H9 (cell line): ENCODE measurements around the gene C5orf58. TPM values are rescaled to one million over a fixed set of nuclear protein-coding genes. Genes with fewer than 3 reads are reported as not detected.

ENCODE experiments used
- DNase-seq: peaks from one replicate; pipeline ENCODE4 v3.0.0-alpha.2; 2017
- H2AFZ ChIP-seq: one replicate; pipeline ENCODE4 v1.6.1; 2013; ENCODE audit warnings: mild to moderate bottlenecking, low read length, control low read depth, moderate library complexity
- H2AK5ac ChIP-seq: 2 replicates; pipeline ENCODE4 v1.6.1; 2013; ENCODE audit warnings: low read length, control low read depth, mixed read lengths; ENCODE audit not compliant: insufficient read length
- H2BK120ac ChIP-seq: one replicate; pipeline ENCODE4 v1.6.1; 2013; ENCODE audit warnings: low read depth, mild to moderate bottlenecking, low read length, control low read depth, inconsistent platforms; ENCODE audit not compliant: poor library complexity, severe bottlenecking
- H2BK12ac ChIP-seq: 2 replicates; pipeline ENCODE4 v1.6.1; 2013; ENCODE audit warnings: low read length, control low read depth, mixed read lengths, low read depth; ENCODE audit not compliant: insufficient read length
- H2BK15ac ChIP-seq: 2 replicates; pipeline ENCODE4 v1.6.1; 2013; ENCODE audit warnings: low read depth, low read length, control low read depth
- H2BK20ac ChIP-seq: one replicate; pipeline ENCODE4 v1.6.1; 2013; ENCODE audit warnings: low read depth, mild to moderate bottlenecking, low read length, control low read depth, inconsistent platforms; ENCODE audit not compliant: poor library complexity, severe bottlenecking
- H2BK5ac ChIP-seq: 2 replicates; pipeline ENCODE4 v1.6.1; 2013; ENCODE audit warnings: low read length, control low read depth, mixed read lengths; ENCODE audit not compliant: insufficient read length
- H3K14ac ChIP-seq: 2 replicates; pipeline ENCODE4 v1.6.1; 2013; ENCODE audit warnings: low read length, control low read depth; ENCODE audit not compliant: insufficient read depth
- H3K18ac ChIP-seq: 2 replicates; pipeline ENCODE4 v1.6.1; 2013; ENCODE audit warnings: low read depth, mild to moderate bottlenecking, mixed read lengths, low read length, control low read depth; ENCODE audit not compliant: insufficient read length
- H3K23ac ChIP-seq: 2 replicates; pipeline ENCODE4 v1.6.1; 2013; ENCODE audit warnings: low read length, control low read depth, mixed read lengths, low read depth; ENCODE audit not compliant: insufficient read length
- H3K23me2 ChIP-seq: 2 replicates; pipeline ENCODE4 v1.6.1; 2013; ENCODE audit warnings: low read depth, mild to moderate bottlenecking, mixed read lengths, low read length, control low read depth; ENCODE audit not compliant: insufficient read length, poor library complexity, severe bottlenecking
- H3K27ac ChIP-seq: 2 replicates; pipeline ENCODE4 v1.5.1; 2013; ENCODE audit warnings: low read length, control low read depth, mixed read lengths, low read depth; ENCODE audit not compliant: insufficient read length
- H3K27me3 ChIP-seq: 2 replicates; pipeline ENCODE4 v1.6.1; 2013; ENCODE audit warnings: low read length, control low read depth, inconsistent platforms; ENCODE audit not compliant: insufficient read depth
- H3K4ac ChIP-seq: 2 replicates; pipeline ENCODE4 v1.6.1; 2013; ENCODE audit warnings: low read depth, mild to moderate bottlenecking, control low read depth, inconsistent platforms, low read length, moderate library complexity
- H3K4me1 ChIP-seq: 2 replicates; pipeline ENCODE4 v1.6.1; 2013; ENCODE audit warnings: low read length, control low read depth, inconsistent platforms; ENCODE audit not compliant: insufficient read depth
- H3K4me2 ChIP-seq: 2 replicates; pipeline ENCODE4 v1.6.1; 2013; ENCODE audit warnings: low read length, control low read depth, mixed read lengths; ENCODE audit not compliant: insufficient read length, insufficient read depth
- H3K56ac ChIP-seq: 2 replicates; pipeline ENCODE4 v1.6.1; 2013; ENCODE audit warnings: low read depth, mild to moderate bottlenecking, mixed read lengths, low read length, control low read depth; ENCODE audit not compliant: insufficient read length
- H3K79me1 ChIP-seq: 2 replicates; pipeline ENCODE4 v1.6.1; 2013; ENCODE audit warnings: low read depth, mild to moderate bottlenecking, moderate library complexity, low read length, control low read depth, inconsistent platforms; ENCODE audit not compliant: insufficient read depth, poor library complexity, severe bottlenecking
- H3K79me2 ChIP-seq: 2 replicates; pipeline ENCODE4 v1.6.1; 2013; ENCODE audit warnings: low read length, control low read depth, inconsistent platforms; ENCODE audit not compliant: insufficient read depth
- H3K9ac ChIP-seq: 2 replicates; pipeline ENCODE4 v1.6.1; 2013; ENCODE audit warnings: low read length, control low read depth, mixed read lengths; ENCODE audit not compliant: insufficient read length; ENCODE audit errors: extremely low read depth
- H3K9me3 ChIP-seq: one replicate; pipeline ENCODE4 v1.6.1; 2013; ENCODE audit warnings: low read depth, low read length, inconsistent platforms; ENCODE audit not compliant: control insufficient read depth
- H3T11ph ChIP-seq: one replicate; pipeline ENCODE4 v1.6.1; 2013; ENCODE audit warnings: mild to moderate bottlenecking, low read length, control low read depth, inconsistent platforms
- H4K20me1 ChIP-seq: one replicate; pipeline ENCODE4 v1.6.1; 2013; ENCODE audit not compliant: control insufficient read depth, insufficient read length, insufficient read depth
- H4K5ac ChIP-seq: 2 replicates; pipeline ENCODE4 v1.6.1; 2013; ENCODE audit warnings: low read depth, mild to moderate bottlenecking, mixed read lengths, low read length, control low read depth; ENCODE audit not compliant: insufficient read length
- H4K8ac ChIP-seq: replicated peaks from 2 replicates; pipeline ENCODE4 v1.6.1; 2013; ENCODE audit warnings: low read length, control low read depth, mixed read lengths, low read depth; ENCODE audit not compliant: insufficient read length
- H4K91ac ChIP-seq: 2 replicates; pipeline ENCODE4 v1.6.1; 2013; ENCODE audit warnings: low read depth, mild to moderate bottlenecking, moderate library complexity, mixed read lengths, low read length, control low read depth; ENCODE audit not compliant: insufficient read length
- H3K27ac Mint-ChIP-seq, 3 experiments: 2 replicates in 2 of 3; 3 replicates in 1 of 3; pipeline ENCODE4 v1.8.0; 2020 to 2021; ENCODE audit warnings: mixed read lengths in 3 of 3, mild to moderate bottlenecking in 1 of 3, moderate library complexity in 1 of 3
- H3K27me3 Mint-ChIP-seq: 2 replicates; pipeline ENCODE4 v1.8.0; 2021; ENCODE audit warnings: low read depth, mild to moderate bottlenecking, moderate library complexity, mixed read lengths
- H3K36me3 Mint-ChIP-seq, 3 experiments: 2 replicates in 2 of 3; 3 replicates in 1 of 3; pipeline ENCODE4 v1.8.0; 2020 to 2021; ENCODE audit warnings: low read depth in 3 of 3, mixed read lengths in 3 of 3; ENCODE audit not compliant: insufficient read depth in 1 of 3
- H3K4me1 Mint-ChIP-seq, 2 experiments: 2 replicates each; pipeline ENCODE4 v1.8.0; 2020; ENCODE audit warnings: mixed read lengths in 2 of 2
- H3K4me3 Mint-ChIP-seq, 2 experiments: 2 replicates in 1 of 2; 3 replicates in 1 of 2; pipeline ENCODE4 v1.8.0; 2020 to 2021; ENCODE audit warnings: mild to moderate bottlenecking in 2 of 2, mixed read lengths in 2 of 2, moderate library complexity in 1 of 2
- H3K9me3 Mint-ChIP-seq, 2 experiments: 2 replicates in 1 of 2; 3 replicates in 1 of 2; pipeline ENCODE4 v1.8.0; 2020; ENCODE audit warnings: mild to moderate bottlenecking in 2 of 2, mixed read lengths in 2 of 2, moderate library complexity in 1 of 2
- WGBS: extraction: QIAGEN DNeasy Blood & Tissue Kit; methylation state at CpG from one replicate; pipeline ENCODE4 v1.1.7; 2013; ENCODE audit warnings: missing lambda C conversion rate, low lambda C conversion rate, mixed read lengths; ENCODE audit not compliant: insufficient read length; ENCODE audit errors: extremely low coverage; 5-methylcytosine and 5-hydroxymethylcytosine counted together
- total RNA-seq: library from RNA; stranded (reverse); gene quantifications from 2 replicates; pipeline ENCODE4 v1.2.1, GENCODE V29; 2021
- TF ChIP-seq, protein P1 (sequence below): fragments of 200-600 bp; sonication (generic); conservative IDR thresholded peaks from 3 replicates; pipeline ENCODE4 v1.8.0; 2021; ENCODE audit warnings: antibody characterized with exemption, mild to moderate bottlenecking

Gene C5orf58
- total RNA-seq, 1 experiment from 2014 or later, result 0.90 TPM

DNA sequence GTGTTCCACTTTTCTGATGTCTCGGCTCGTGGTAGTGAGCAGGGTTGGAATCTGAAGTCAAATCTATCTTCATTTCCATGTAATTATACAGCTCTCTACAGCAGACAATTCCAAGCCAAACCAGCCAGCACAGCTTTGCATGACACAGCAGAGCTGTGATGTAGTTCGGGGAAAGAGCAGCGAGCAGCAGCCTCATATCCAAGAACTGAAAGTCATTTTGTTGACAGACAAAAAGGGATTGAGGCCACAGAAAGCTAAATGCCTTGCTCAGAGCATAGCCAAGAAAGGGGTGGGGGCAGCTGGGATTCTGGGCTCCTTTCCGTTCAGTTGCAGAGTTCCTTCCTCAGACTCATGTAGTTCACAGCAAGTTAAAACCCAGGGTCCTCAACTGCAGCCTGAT, 32.7 kb downstream of the C5orf58 start:
- Histone ChIP-seq H3K4me2 (no peak overlapping the region), H3K4me1 (peaks cover 8% of the 10 kb centered on the region; the same call in 1 of the 2 replicates), H3K23ac (no peak overlapping the region), H3K9ac (no peak overlapping the region), H3K79me1 (no peaks in the 10 kb centered on the region), H3K9me3 (no peaks in the 10 kb centered on the region), H3K79me2 (no peaks in the 10 kb centered on the region), H2BK120ac (no peak overlapping the region), H3K56ac (no peak overlapping the region), H4K91ac (no peak overlapping the region), H3K23me2 (no peaks in the 10 kb centered on the region), H2BK20ac (no peak overlapping the region), H3K18ac (no peak overlapping the region), H2AK5ac (no peak overlapping the region), H4K8ac (no peak overlapping the region), H3K4ac (no peak overlapping the region), H2BK5ac (no peak overlapping the region), H2AFZ (no peak overlapping the region), H2BK12ac (no peak overlapping the region), H4K5ac (no peak overlapping the region), H3K14ac (no peak overlapping the region), H2BK15ac (no peak overlapping the region), H3K27ac (no peak overlapping the region), H3K27me3 (no peaks in the 10 kb centered on the region), H4K20me1 (no peaks in the 10 kb centered on the region), H3T11ph (no peak overlapping the region)
- TF ChIP-seq, protein P1, sequence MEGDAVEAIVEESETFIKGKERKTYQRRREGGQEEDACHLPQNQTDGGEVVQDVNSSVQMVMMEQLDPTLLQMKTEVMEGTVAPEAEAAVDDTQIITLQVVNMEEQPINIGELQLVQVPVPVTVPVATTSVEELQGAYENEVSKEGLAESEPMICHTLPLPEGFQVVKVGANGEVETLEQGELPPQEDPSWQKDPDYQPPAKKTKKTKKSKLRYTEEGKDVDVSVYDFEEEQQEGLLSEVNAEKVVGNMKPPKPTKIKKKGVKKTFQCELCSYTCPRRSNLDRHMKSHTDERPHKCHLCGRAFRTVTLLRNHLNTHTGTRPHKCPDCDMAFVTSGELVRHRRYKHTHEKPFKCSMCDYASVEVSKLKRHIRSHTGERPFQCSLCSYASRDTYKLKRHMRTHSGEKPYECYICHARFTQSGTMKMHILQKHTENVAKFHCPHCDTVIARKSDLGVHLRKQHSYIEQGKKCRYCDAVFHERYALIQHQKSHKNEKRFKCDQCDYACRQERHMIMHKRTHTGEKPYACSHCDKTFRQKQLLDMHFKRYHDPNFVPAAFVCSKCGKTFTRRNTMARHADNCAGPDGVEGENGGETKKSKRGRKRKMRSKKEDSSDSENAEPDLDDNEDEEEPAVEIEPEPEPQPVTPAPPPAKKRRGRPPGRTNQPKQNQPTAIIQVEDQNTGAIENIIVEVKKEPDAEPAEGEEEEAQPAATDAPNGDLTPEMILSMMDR, result no peak
- no peak for DNase-seq
- Mint-ChIP-seq H3K9me3 (no peaks in the 10 kb centered on the region), H3K4me1 (peaks cover 50 to 67% of the 10 kb centered on the region in 2 experiments), H3K36me3 (no peaks in the 10 kb centered on the region), H3K27me3 (peaks cover 10% of the 10 kb centered on the region), H3K27ac (peak overlapping the region in 1 of 3 experiments; percentile 42; a peak in 2 of 7 replicates), H3K4me3 (no peak overlapping the region)
- no CpG with 5 or more reads among the region's 5 CpGs for WGBS
